Measurements from ENCODE around the gene ATP13A1.

The ATP13A1 gene

DNA sequence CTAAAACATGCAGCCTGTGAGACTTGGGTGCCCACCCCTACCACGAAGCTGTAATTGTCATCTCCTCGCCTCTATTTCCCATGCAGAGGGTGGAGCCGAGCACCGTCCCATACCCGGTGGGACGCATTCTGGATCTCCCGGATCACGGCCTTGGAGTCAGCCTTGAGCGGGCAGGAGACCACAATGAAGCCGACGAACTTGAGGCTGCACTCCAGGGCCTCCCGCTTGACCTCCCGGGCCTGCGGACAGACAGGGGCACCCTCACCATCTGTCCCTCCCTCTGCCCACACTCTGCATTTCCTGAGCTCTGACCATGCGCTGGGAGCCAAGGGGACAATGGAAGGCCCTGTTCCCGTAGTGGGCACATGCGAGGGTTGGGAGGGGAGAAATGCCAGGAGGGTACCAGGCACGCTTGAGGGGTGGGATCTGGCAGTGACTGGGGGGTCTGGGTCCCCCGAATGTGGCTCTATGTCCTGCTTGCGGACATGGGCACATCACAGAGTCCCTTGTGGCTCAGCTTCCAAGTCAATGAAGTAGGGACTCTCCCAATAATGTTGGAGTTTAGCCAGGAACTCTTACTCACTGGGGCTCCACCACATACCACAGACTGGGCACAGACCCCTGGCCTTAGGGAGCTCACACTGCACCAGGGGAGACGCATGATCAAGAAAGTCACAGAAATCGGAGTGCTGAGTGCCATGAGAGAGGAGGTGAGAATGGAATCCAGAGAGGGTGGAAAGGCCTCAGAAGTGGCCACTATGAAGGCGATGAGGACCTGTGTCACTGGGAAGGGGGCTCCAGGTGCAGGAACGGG, 10.8 kb downstream of the ATP13A1 start:
- ChIA-PET CTCF (interaction anchor here (1.1 to 1.8 kb wide), 5 partner anchors 8 to 120 kb away, joined by 3 to 7 read pairs (median 7); no protein-coding TSS in a partner anchor), POLR2A (no interaction called here)
- DNase-seq (ENCODE audit: extremely low spot score) = no peak
- no peak for TF ChIP-seq CTCF (IDR thresholded peaks at IDR 0.05; ENCODE audit: control extremely low read depth, extremely low read depth, low read depth, missing control alignments)

DNA sequence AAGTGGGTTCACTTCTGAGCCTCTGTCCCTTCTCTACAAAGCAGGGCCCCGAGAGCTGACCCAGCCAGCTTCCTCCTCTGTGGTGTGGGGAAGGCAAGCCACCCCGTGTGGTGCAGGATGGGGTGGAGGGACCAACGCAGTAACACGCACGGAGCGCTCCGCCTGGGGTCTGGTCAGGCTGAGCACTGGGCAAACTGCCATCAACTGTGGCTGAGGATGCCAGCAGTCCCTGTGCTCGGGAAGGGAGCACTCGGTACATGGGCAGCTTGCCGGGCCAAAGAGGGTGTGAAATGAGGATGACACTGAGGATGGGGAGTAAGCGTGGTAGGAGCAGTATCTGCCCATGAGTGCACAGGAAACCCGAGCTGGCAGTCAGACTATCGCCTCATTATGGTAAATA, 12.4 kb downstream of the ATP13A1 start:
- ChIA-PET POLR2A (no interaction called here), CTCF (interaction anchor here (0.7 to 3.2 kb wide), 4 partner anchors 10 to 121 kb away, joined by 3 to 16 read pairs (median 4); no protein-coding TSS in a partner anchor)
- no peak for DNase-seq (ENCODE audit: extremely low spot score)
- no peak for TF ChIP-seq CTCF (IDR thresholded peaks at IDR 0.05; ENCODE audit: control extremely low read depth, extremely low read depth, low read depth, missing control alignments)

DNA sequence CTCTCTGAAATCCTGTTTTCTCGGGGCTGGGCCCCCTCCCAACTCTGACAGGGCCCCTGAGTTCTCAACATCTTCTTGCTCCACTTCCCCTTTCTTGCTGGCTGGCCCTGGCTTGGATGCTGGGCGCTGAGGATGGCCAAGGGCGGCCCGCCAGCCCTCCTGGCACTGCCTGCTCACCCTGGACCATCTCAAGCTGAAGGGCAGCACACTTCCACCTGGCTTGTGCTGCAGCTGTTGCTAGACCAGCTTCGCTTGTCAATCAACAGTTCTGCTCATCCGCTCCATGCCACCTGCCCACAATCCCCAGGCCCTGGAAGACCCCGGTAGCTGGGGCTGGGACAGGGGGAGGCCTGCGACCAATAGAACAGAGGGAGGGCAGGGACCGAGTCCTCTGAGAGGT, 13.1 kb downstream of the ATP13A1 start:
- no peak for DNase-seq (ENCODE audit: extremely low spot score)
- ChIA-PET CTCF (interaction anchor here (1.0 to 3.2 kb wide), 2 partner anchors 11 to 117 kb away, joined by 5 to 16 read pairs; no protein-coding TSS in a partner anchor), POLR2A (no interaction called here)

GRCh38 chr19:19649580-19649995, 13.9 kb downstream of the ATP13A1 start:
- DNase-seq (ENCODE audit: extremely low spot score) = no peak
- TF ChIP-seq CTCF (IDR thresholded peaks at IDR 0.05; ENCODE audit: control extremely low read depth, extremely low read depth, low read depth, missing control alignments) = no peak
- POLR2A ChIA-PET = no interaction called here
- CTCF ChIA-PET = interaction anchor here (1.2 to 3.2 kb wide), 3 partner anchors 13 to 117 kb away, joined by 4 to 16 read pairs (median 6); no protein-coding TSS in a partner anchor

More for the DNA sequence above, 13.1 kb downstream of the ATP13A1 start:
- TF ChIP-seq CTCF (IDR thresholded peaks at IDR 0.05; ENCODE audit: control extremely low read depth, extremely low read depth, low read depth, missing control alignments) = no peak

- CTCF ChIA-PET = interaction anchor here (0.9 to 3.2 kb wide), 4 partner anchors 13 to 116 kb away, joined by 3 to 16 read pairs (median 5); no protein-coding TSS in a partner anchor
- no peak for DNase-seq (ENCODE audit: extremely low spot score)
- TF ChIP-seq CTCF (IDR thresholded peaks at IDR 0.05; ENCODE audit: control extremely low read depth, extremely low read depth, low read depth, missing control alignments) = no peak
- POLR2A ChIA-PET = no interaction called here
Observed at GRCh38 chr19:19649155-19649554, 14.3 kb downstream of the ATP13A1 start.

DNA sequence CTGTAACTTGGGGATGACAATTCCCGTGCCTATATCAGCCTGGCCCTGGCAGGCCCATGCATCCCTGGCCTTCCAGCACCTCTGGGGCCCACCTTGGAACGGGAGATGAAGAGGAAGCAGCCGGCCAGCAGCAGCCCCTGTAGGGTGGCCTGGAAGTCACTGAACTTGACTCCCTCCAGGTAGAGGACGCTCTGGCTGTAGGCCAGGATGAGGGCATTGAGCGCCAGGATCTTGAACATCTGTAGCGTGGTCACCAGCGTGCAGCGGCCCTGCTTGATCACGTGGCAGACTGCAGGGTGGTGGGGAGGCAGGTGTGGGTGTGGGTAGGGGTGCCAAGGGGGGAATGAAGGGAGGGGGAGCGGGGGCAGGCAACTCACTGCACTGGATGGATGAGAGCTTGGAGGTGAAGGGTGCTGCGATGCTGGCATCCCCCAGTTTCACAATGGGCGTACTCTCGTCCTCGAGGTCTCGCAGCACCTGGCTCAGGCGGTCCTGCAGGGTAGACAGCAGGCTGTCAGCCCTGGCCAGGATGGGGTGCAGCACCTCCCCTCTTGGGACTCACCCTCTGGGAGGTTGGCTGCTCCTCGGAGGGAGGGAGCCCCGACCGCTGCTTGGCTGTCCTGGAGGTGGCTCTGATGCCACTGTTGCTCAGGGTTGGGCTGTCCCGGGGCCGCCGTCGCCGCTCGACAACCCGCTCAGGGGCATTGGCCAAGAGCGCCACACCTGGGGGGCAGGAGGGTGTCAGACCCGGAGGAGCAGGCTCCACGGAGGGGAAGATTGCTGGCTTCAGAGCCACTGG, 16.2 kb downstream of the ATP13A1 start:
- CTCF ChIA-PET = interaction anchor here (4.5 kb wide), 1 partner anchor 116 kb away, joined by 52 read pairs; no protein-coding TSS in a partner anchor
- no peak for DNase-seq (ENCODE audit: extremely low spot score)
- TF ChIP-seq CTCF (IDR thresholded peaks at IDR 0.05; ENCODE audit: control extremely low read depth, extremely low read depth, low read depth, missing control alignments) = no peak
- POLR2A ChIA-PET = no interaction called here
